DMS114 treated with DMSO at 0.1 percent for 48 hours (cell line): ENCODE results near the gene NAV2.

Experiments used
- DNase-seq: peaks from one replicate; lab custom pipeline; 2025; ENCODE audit not compliant: unreplicated experiment; lab: John Stamatoyannopoulos, UW

The NAV2 gene

GRCh38 chr11:19853016-19853415 lies 140.4 kb downstream of the NAV2 start:
- DNase-seq: no peak

GRCh38 chr11:19853920-19854319 lies 141.3 kb downstream of the NAV2 start:
- no peak for DNase-seq

- DNase-seq: no peak
Measured at GRCh38 chr11:19861171-19861570, 148.5 kb downstream of the NAV2 start.

GRCh38 chr11:19862091-19862490 lies 149.5 kb downstream of the NAV2 start:
- no peak for DNase-seq

GRCh38 chr11:19864141-19865140 lies 151.8 kb downstream of the NAV2 start:
- no peak for DNase-seq

- no peak for DNase-seq
Measured at GRCh38 chr11:19866037-19866436, 153.4 kb downstream of the NAV2 start.

- DNase-seq: no peak
Measured at GRCh38 chr11:19866521-19866920, 153.9 kb downstream of the NAV2 start.

- no peak for DNase-seq
Measured at GRCh38 chr11:19867064-19867463, 154.4 kb downstream of the NAV2 start.

GRCh38 chr11:19868281-19868821 lies 155.7 kb downstream of the NAV2 start:
- no peak for DNase-seq

- no peak for DNase-seq
Measured at GRCh38 chr11:19868871-19869270, 156.2 kb downstream of the NAV2 start.

GRCh38 chr11:19869466-19869865 lies 156.8 kb downstream of the NAV2 start:
- DNase-seq: no peak

- no peak for DNase-seq
Measured at GRCh38 chr11:19869946-19870589, 157.4 kb downstream of the NAV2 start.

GRCh38 chr11:19871531-19871930 lies 158.9 kb downstream of the NAV2 start:
- no peak for DNase-seq

GRCh38 chr11:19872512-19873145 lies 160.0 kb downstream of the NAV2 start:
- no peak for DNase-seq

GRCh38 chr11:19873730-19874129 lies 161.1 kb downstream of the NAV2 start:
- no peak for DNase-seq

- DNase-seq: no peak
Measured at GRCh38 chr11:19874266-19874665, 161.6 kb downstream of the NAV2 start.

- DNase-seq: no peak
Measured at GRCh38 chr11:19876750-19877149, 164.1 kb downstream of the NAV2 start.

- DNase-seq: no peak
Measured at GRCh38 chr11:19878520-19878919, 165.9 kb downstream of the NAV2 start.

- DNase-seq: no peak
Measured at GRCh38 chr11:19879307-19880087, 166.9 kb downstream of the NAV2 start.

GRCh38 chr11:19880088-19880345 lies 167.4 kb downstream of the NAV2 start:
- no peak for DNase-seq

GRCh38 chr11:19881177-19881576 lies 168.5 kb downstream of the NAV2 start:
- no peak for DNase-seq
